MCF 10A (cell line): ENCODE measurements around the gene PLA2G4C. TPM values are rescaled to one million over a fixed set of nuclear protein-coding genes. Genes with fewer than 3 reads are reported as not detected.
"Not testable (repeated sequence)": the region's sequence is repeated elsewhere in the genome, so short reads cannot be mapped to it uniquely, and the experiment has no call there.

Experiments used
- BruUV-seq: library from RNA; stranded (reverse); fragments of 400-500 nt; replicated peaks from 2 replicates; lab custom pipeline; 2021; lab: Mats Ljungman, UMichigan
- CTCF ChIA-PET: fragments of 300-600 bp; sonication (Branson Sonifier 250); formaldehyde crosslinking; extraction: SDS; loops from one replicate; lab custom pipeline; 2021; ENCODE audit warnings: antibody characterized with exemption, inconsistent platforms; lab: Yijun Ruan, JAX
- POLR2A ChIA-PET: fragments of 300-600, 350-650 bp; sonication (Branson Sonifier 250); formaldehyde crosslinking; extraction: SDS; loops from one replicate; lab custom pipeline; 2020; ENCODE audit warnings: antibody characterized with exemption, inconsistent platforms; lab: Yijun Ruan, JAX
- DNase-seq: peaks from one replicate; pipeline ENCODE4 v3.0.0-alpha.2; 2018; ENCODE audit not compliant: unreplicated experiment
- H3K27ac Mint-ChIP-seq: one replicate; pipeline ENCODE4 v1.8.0; 2022; ENCODE audit warnings: mild to moderate bottlenecking, low read depth, mixed read lengths; ENCODE audit not compliant: unreplicated experiment
- H3K27me3 Mint-ChIP-seq: one replicate; pipeline ENCODE4 v1.8.0; 2022; ENCODE audit warnings: mixed read lengths; ENCODE audit not compliant: insufficient read depth, unreplicated experiment
- H3K36me3 Mint-ChIP-seq: one replicate; pipeline ENCODE4 v1.8.0; 2022; ENCODE audit warnings: mild to moderate bottlenecking, moderate library complexity, mixed read lengths; ENCODE audit not compliant: insufficient read depth, unreplicated experiment
- H3K4me1 Mint-ChIP-seq: one replicate; pipeline ENCODE4 v1.8.0; 2022; ENCODE audit warnings: mixed read lengths; ENCODE audit not compliant: insufficient read depth, unreplicated experiment
- H3K4me3 Mint-ChIP-seq: one replicate; pipeline ENCODE4 v1.8.0; 2022; ENCODE audit warnings: mild to moderate bottlenecking, moderate library complexity, mixed read lengths; ENCODE audit not compliant: unreplicated experiment
- H3K9me3 Mint-ChIP-seq: one replicate; pipeline ENCODE4 v1.8.0; 2022; ENCODE audit warnings: mixed read lengths; ENCODE audit not compliant: unreplicated experiment
- CTCF ChIP-seq: fragments of 200-600 bp; IDR thresholded peaks from one replicate; pipeline ENCODE4 v1.8.0; 2022; ENCODE audit warnings: antibody characterized with exemption, mild to moderate bottlenecking; ENCODE audit not compliant: unreplicated experiment
- intact Hi-C: fragments of 100-400 bp; cut with micrococcal nuclease; formaldehyde crosslinking; loops from 2 replicates; pipeline ENCODE4 v1.14.1; 2022
- total RNA-seq: library from RNA; stranded (reverse); gene quantifications from 2 replicates; pipeline ENCODE4 v1.2.3, GENCODE V29; 2022

PLA2G4C gene
- total RNA-seq, 1 experiment from 2014 or later, result 1.4 TPM

GRCh38 chr19:48095612-48096175 is 14.9 kb downstream of the PLA2G4C start:
- H3K36me3 Mint-ChIP-seq, result peaks cover 6% of the 10 kb centered on the region
- ChIA-PET POLR2A (no interaction called here), CTCF (interaction anchor here (0.7 to 1.4 kb wide), 2 partner anchors 12 to 54 kb away, joined by 3 to 4 read pairs; no protein-coding TSS in a partner anchor)
- no peak overlapping the region for H3K4me3 Mint-ChIP-seq
- H3K27me3 Mint-ChIP-seq, result peaks cover 64% of the 10 kb centered on the region
- intact Hi-C loops, result no loop called here
- DNase-seq, result no peak
- no peak for TF ChIP-seq CTCF
- BruUV-seq, result no TSS peak
- no peaks in the 10 kb centered on the region for H3K4me1 Mint-ChIP-seq
- H3K9me3 Mint-ChIP-seq, result peaks cover 12% of the 10 kb centered on the region
- H3K27ac Mint-ChIP-seq, result no peak overlapping the region

GRCh38 chr19:48094855-48095203 is 15.8 kb downstream of the PLA2G4C start:
- intact Hi-C loops, result no loop called here
- Mint-ChIP-seq H3K27ac (no peak overlapping the region), H3K4me3 (no peak overlapping the region), H3K36me3 (peaks cover 6% of the 10 kb centered on the region), H3K9me3 (peaks cover 12% of the 10 kb centered on the region), H3K4me1 (peaks cover 5% of the 10 kb centered on the region), H3K27me3 (peaks cover 64% of the 10 kb centered on the region)
- POLR2A ChIA-PET, result no interaction called here
- TF ChIP-seq CTCF, result no peak
- BruUV-seq, result no TSS peak
- no peak for DNase-seq
- CTCF ChIA-PET, result interaction anchor here (0.7 to 1.4 kb wide), 2 partner anchors 13 to 55 kb away, joined by 3 to 4 read pairs; no protein-coding TSS in a partner anchor

- BruUV-seq, result no TSS peak
- POLR2A ChIA-PET, result no interaction called here
- CTCF ChIA-PET, result interaction anchor here (1.4 kb wide), 1 partner anchor 14 kb away, joined by 3 read pairs; no protein-coding TSS in a partner anchor
- intact Hi-C loops, result no loop called here
- Mint-ChIP-seq H3K9me3 (peaks cover 12% of the 10 kb centered on the region), H3K27ac (no peak overlapping the region), H3K4me3 (no peak overlapping the region), H3K36me3 (peaks cover 6% of the 10 kb centered on the region), H3K4me1 (peaks cover 5% of the 10 kb centered on the region), H3K27me3 (peaks cover 66% of the 10 kb centered on the region)
- no peak for TF ChIP-seq CTCF
- no peak for DNase-seq
These were observed 16.3 kb downstream of the PLA2G4C start for GRCh38 chr19:48094129-48094854.

GRCh38 chr19:48091111-48091718 is 19.4 kb downstream of the PLA2G4C start:
- BruUV-seq, H3K27ac Mint-ChIP-seq, H3K4me1 Mint-ChIP-seq, H3K4me3 Mint-ChIP-seq, H3K36me3 Mint-ChIP-seq, intact Hi-C loops: not testable (repeated sequence)
- CTCF ChIA-PET, result interaction anchor here (0.6 to 1.1 kb wide), 4 partner anchors 9 to 207 kb away, joined by 3 read pairs; no protein-coding TSS in a partner anchor
- H3K9me3 Mint-ChIP-seq, result peaks cover 12% of the 10 kb centered on the region
- peaks cover 75% of the 10 kb centered on the region for H3K27me3 Mint-ChIP-seq
- POLR2A ChIA-PET, result interaction anchor here (0.7 kb wide), 1 partner anchor 171 kb away, joined by 4 read pairs; no protein-coding TSS in a partner anchor
- peak; percentile 89 for DNase-seq
